Caco-2 (cell line): ENCODE data around the gene LDB2. TPM values are rescaled to one million over a fixed set of nuclear protein-coding genes. Genes with fewer than 3 reads are reported as not detected.

Experiments used
- BruUV-seq: library from RNA; stranded (reverse); fragments of 400-500 nt; replicated peaks from 2 replicates; lab custom pipeline; 2021; lab: Mats Ljungman, UMichigan
- CTCF ChIA-PET: fragments of 300-600 bp; sonication (Branson Sonifier 250); formaldehyde crosslinking; loops from one replicate; lab custom pipeline; 2022; ENCODE audit warnings: antibody characterized with exemption; lab: Charles Lee
- POLR2A ChIA-PET: fragments of 300-600 bp; sonication (Branson Sonifier 250); formaldehyde crosslinking; loops from one replicate; lab custom pipeline; 2022; ENCODE audit warnings: antibody characterized with exemption; lab: Charles Lee
- DNase-seq, 2 experiments: peaks; one replicate each; pipeline versions ENCODE4 v3.0.0 to v3.0.0-alpha.2; 2020 to 2022
- H3K27me3 ChIP-seq: replicated peaks from 2 replicates; pipeline ENCODE4 v1.6.0; 2011; ENCODE audit warnings: low read length; ENCODE audit not compliant: control insufficient read depth, insufficient read depth
- H3K36me3 ChIP-seq: 2 replicates; pipeline ENCODE4 v1.5.1; 2011; ENCODE audit warnings: low read length; ENCODE audit not compliant: control insufficient read depth, insufficient read depth
- H3K4me1 ChIP-seq: fragments of 250-450 bp; sonication (Bioruptor Pico); 2 replicates; pipeline ENCODE4 v1.5.1; 2020; ENCODE audit warnings: mild to moderate bottlenecking
- H3K4me3 ChIP-seq: 2 replicates; pipeline ENCODE4 v1.5.1; 2011; ENCODE audit warnings: low read depth, mild to moderate bottlenecking, control low read depth, low read length
- H3K9me3 ChIP-seq: fragments of 250-450 bp; sonication (Bioruptor Pico); 2 replicates; pipeline ENCODE4 v1.5.1; 2020; ENCODE audit warnings: mild to moderate bottlenecking, moderate library complexity
- H3K27ac Mint-ChIP-seq: one replicate; pipeline ENCODE4 v1.8.0; 2022; ENCODE audit warnings: mixed read lengths; ENCODE audit not compliant: unreplicated experiment
- H3K27me3 Mint-ChIP-seq: one replicate; pipeline ENCODE4 v1.8.0; 2022; ENCODE audit warnings: mixed read lengths; ENCODE audit not compliant: insufficient read depth, unreplicated experiment
- H3K36me3 Mint-ChIP-seq: one replicate; pipeline ENCODE4 v1.8.0; 2022; ENCODE audit warnings: mild to moderate bottlenecking, mixed read lengths; ENCODE audit not compliant: insufficient read depth, unreplicated experiment
- H3K4me1 Mint-ChIP-seq: one replicate; pipeline ENCODE4 v1.8.0; 2022; ENCODE audit warnings: low read depth, mixed read lengths; ENCODE audit not compliant: unreplicated experiment
- H3K4me3 Mint-ChIP-seq: one replicate; pipeline ENCODE4 v1.8.0; 2022; ENCODE audit warnings: mild to moderate bottlenecking, moderate library complexity, mixed read lengths; ENCODE audit not compliant: unreplicated experiment
- H3K9me3 Mint-ChIP-seq: one replicate; pipeline ENCODE4 v1.8.0; 2022; ENCODE audit warnings: mixed read lengths; ENCODE audit not compliant: unreplicated experiment
- CTCF ChIP-seq, 2 experiments: fragments of 200-600 bp in 1 of 2; IDR thresholded peaks; 1 replicate in 1 of 2; 2 replicates in 1 of 2; pipeline versions ENCODE4 v1.5.1 to v1.8.0; 2011 to 2022; ENCODE audit warnings: antibody characterized with exemption in 1 of 2, control low read depth in 1 of 2, inconsistent platforms in 1 of 2, low read depth in 1 of 2, low read length in 1 of 2, mild to moderate bottlenecking in 1 of 2, moderate library complexity in 1 of 2; ENCODE audit not compliant: insufficient read depth in 1 of 2, severe bottlenecking in 1 of 2, unreplicated experiment in 1 of 2
- intact Hi-C: fragments of 100-400 bp; cut with micrococcal nuclease; formaldehyde crosslinking; loops from one replicate; pipeline ENCODE4 v1.10.0; 2022; ENCODE audit not compliant: unreplicated experiment
- total RNA-seq: library from RNA; stranded (reverse); gene quantifications from 2 replicates; pipeline ENCODE4 v1.2.3, GENCODE V29; 2022

Gene LDB2
- total RNA-seq, 1 experiment from 2014 or later: not detected

GRCh38 chr4:16728111-16728510 lies 170.3 kb downstream of the LDB2 start:
- no peak for TF ChIP-seq CTCF (IDR thresholded peaks at IDR 0.05; ENCODE audit: insufficient read depth in 1 of 2, low read depth in 1 of 2, low read length in 1 of 2, severe bottlenecking in 1 of 2, unreplicated experiment in 1 of 2)
- H3K4me3 Mint-ChIP-seq: no peak overlapping the region
- Histone ChIP-seq H3K4me3 (no peak overlapping the region), H3K36me3 (no peaks in the 10 kb centered on the region), H3K9me3 (no peaks in the 10 kb centered on the region; the same call in 1 of the 2 replicates), H3K4me1 (no peaks in the 10 kb centered on the region), H3K27me3 (no peaks in the 10 kb centered on the region)
- peaks cover 4% of the 10 kb centered on the region for H3K9me3 Mint-ChIP-seq
- no TSS peak for BruUV-seq
- DNase-seq: no peak
- H3K27me3 Mint-ChIP-seq: peaks cover 19% of the 10 kb centered on the region
- intact Hi-C loops: no loop called here
- ChIA-PET POLR2A (no interaction called here), CTCF (no interaction called here)
- no peak overlapping the region for H3K27ac Mint-ChIP-seq
- H3K36me3 Mint-ChIP-seq: no peaks in the 10 kb centered on the region
- no peaks in the 10 kb centered on the region for H3K4me1 Mint-ChIP-seq

- intact Hi-C loops: no loop called here
- POLR2A ChIA-PET: no interaction called here
- no peaks in the 10 kb centered on the region for H3K36me3 Mint-ChIP-seq
- no peak for DNase-seq
- no peak overlapping the region for H3K4me3 ChIP-seq
- BruUV-seq: no TSS peak
- H3K9me3 Mint-ChIP-seq: peaks cover 11% of the 10 kb centered on the region
- CTCF ChIA-PET: no interaction called here
- no peak for TF ChIP-seq CTCF (IDR thresholded peaks at IDR 0.05; ENCODE audit: insufficient read depth in 1 of 2, low read depth in 1 of 2, low read length in 1 of 2, severe bottlenecking in 1 of 2, unreplicated experiment in 1 of 2)
- H3K27me3 Mint-ChIP-seq: peaks cover 19% of the 10 kb centered on the region
- H3K27me3 ChIP-seq: no peaks in the 10 kb centered on the region
- no peak overlapping the region for H3K4me3 Mint-ChIP-seq
- H3K27ac Mint-ChIP-seq: no peak overlapping the region
- H3K9me3 ChIP-seq: no peaks in the 10 kb centered on the region; the same call in 1 of the 2 replicates
- H3K4me1 ChIP-seq: no peaks in the 10 kb centered on the region
- H3K36me3 ChIP-seq: no peaks in the 10 kb centered on the region
- H3K4me1 Mint-ChIP-seq: no peaks in the 10 kb centered on the region
Observed at GRCh38 chr4:16727218-16727617, 171.2 kb downstream of the LDB2 start.

GRCh38 chr4:16726368-16727050 lies 171.9 kb downstream of the LDB2 start:
- Histone ChIP-seq H3K27me3 (no peaks in the 10 kb centered on the region), H3K4me1 (no peaks in the 10 kb centered on the region; the same call in none of the 2 replicates), H3K4me3 (no peak overlapping the region), H3K36me3 (no peaks in the 10 kb centered on the region), H3K9me3 (no peaks in the 10 kb centered on the region; the same call in 1 of the 2 replicates)
- no peak for TF ChIP-seq CTCF (IDR thresholded peaks at IDR 0.05; ENCODE audit: insufficient read depth in 1 of 2, low read depth in 1 of 2, low read length in 1 of 2, severe bottlenecking in 1 of 2, unreplicated experiment in 1 of 2)
- Mint-ChIP-seq H3K9me3 (peaks cover 11% of the 10 kb centered on the region), H3K36me3 (no peaks in the 10 kb centered on the region), H3K4me3 (no peak overlapping the region), H3K27ac (no peak overlapping the region), H3K4me1 (no peaks in the 10 kb centered on the region), H3K27me3 (peaks cover 19% of the 10 kb centered on the region)
- POLR2A ChIA-PET: no interaction called here
- DNase-seq: no peak
- intact Hi-C loops: no loop called here
- BruUV-seq: no TSS peak
- CTCF ChIA-PET: no interaction called here
